GM23338 (cell line): ENCODE measurements around the gene PRCC. TPM values are rescaled to one million over a fixed set of nuclear protein-coding genes. Genes with fewer than 3 reads are reported as not detected.

ENCODE experiments used
- ATAC-seq: fragments of 200-7000 bp; cut with Tn5 transposase; 3 replicates; pipeline ENCODE4 v1.9.1; 2020
- DNase-seq: peaks from one replicate; pipeline ENCODE4 v3.0.0-alpha.2; 2015; ENCODE audit warnings: low spot score
- H2AFZ ChIP-seq: fragments of 200-600 bp; sonication (generic); 2 replicates; pipeline ENCODE4 v1.8.0; 2016; ENCODE audit warnings: antibody characterized with exemption, mild to moderate bottlenecking, moderate library complexity
- H3F3A ChIP-seq: fragments of 200-600 bp; sonication (generic); replicated peaks from 2 replicates; pipeline ENCODE4 v1.8.0; 2017; ENCODE audit warnings: antibody characterized with exemption, mixed run types, low read depth
- H3K27ac ChIP-seq: fragments of 200-600 bp; sonication (generic); 2 replicates; pipeline ENCODE4 v1.6.1; 2016; ENCODE audit warnings: low read depth
- H3K27me3 ChIP-seq: fragments of 200-600 bp; sonication (generic); 2 replicates; pipeline ENCODE4 v1.8.0; 2016; ENCODE audit warnings: mild to moderate bottlenecking, mixed run types, moderate library complexity; ENCODE audit not compliant: insufficient read depth
- H3K36me3 ChIP-seq: fragments of 200-600 bp; sonication (generic); 2 replicates; pipeline ENCODE4 v1.8.0; 2016; ENCODE audit warnings: mild to moderate bottlenecking; ENCODE audit not compliant: insufficient read depth
- H3K4me1 ChIP-seq: fragments of 200-600 bp; sonication (generic); 2 replicates; pipeline ENCODE4 v1.8.0; 2016; ENCODE audit warnings: mild to moderate bottlenecking, moderate library complexity; ENCODE audit not compliant: insufficient read depth
- H3K4me2 ChIP-seq: fragments of 200-600 bp; sonication (generic); 2 replicates; pipeline ENCODE4 v1.7.1; 2017; ENCODE audit warnings: mixed run types
- H3K4me3 ChIP-seq: fragments of 200-600 bp; sonication (generic); 2 replicates; pipeline ENCODE4 v1.6.1; 2016; ENCODE audit warnings: mixed run types
- H3K79me2 ChIP-seq: fragments of 200-600 bp; sonication (generic); replicated peaks from 2 replicates; pipeline ENCODE4 v1.8.0; 2017; ENCODE audit warnings: mild to moderate bottlenecking; ENCODE audit not compliant: insufficient read depth
- H3K9me2 ChIP-seq: fragments of 200-600 bp; sonication (generic); 2 replicates; pipeline ENCODE4 v1.8.0; 2017; ENCODE audit not compliant: insufficient read depth
- H4K20me1 ChIP-seq: fragments of 200-600 bp; sonication (generic); replicated peaks from 2 replicates; pipeline ENCODE4 v1.8.0; 2017; ENCODE audit warnings: mild to moderate bottlenecking; ENCODE audit not compliant: insufficient read depth
- H3K27ac Mint-ChIP-seq: 2 replicates; pipeline ENCODE4 v1.8.0; 2020; ENCODE audit warnings: inconsistent platforms, mild to moderate bottlenecking, moderate library complexity, mixed read lengths
- H3K27me3 Mint-ChIP-seq: 3 replicates; pipeline ENCODE4 v1.8.0; 2022; ENCODE audit warnings: low read depth, mild to moderate bottlenecking, moderate library complexity, mixed read lengths, inconsistent platforms; ENCODE audit not compliant: insufficient read depth, poor library complexity
- H3K36me3 Mint-ChIP-seq: 3 replicates; pipeline ENCODE4 v1.8.0; 2021; ENCODE audit warnings: low read depth, mild to moderate bottlenecking, inconsistent platforms, moderate library complexity, mixed read lengths
- H3K4me1 Mint-ChIP-seq: 3 replicates; pipeline ENCODE4 v1.8.0; 2020; ENCODE audit warnings: mild to moderate bottlenecking, inconsistent platforms, mixed read lengths
- H3K4me3 Mint-ChIP-seq: 3 replicates; pipeline ENCODE4 v1.8.0; 2021; ENCODE audit warnings: moderate library complexity, mild to moderate bottlenecking, inconsistent platforms, mixed read lengths
- H3K9me3 Mint-ChIP-seq: 3 replicates; pipeline ENCODE4 v1.8.0; 2020; ENCODE audit warnings: moderate library complexity, mild to moderate bottlenecking, inconsistent platforms, mixed read lengths
- CREB1 ChIP-seq: fragments of 250-450 bp; sonication (Bioruptor Pico); IDR thresholded peaks from 2 replicates; pipeline ENCODE4 v1.5.0; 2020; ENCODE audit warnings: low read depth, mild to moderate bottlenecking, moderate library complexity
- CTCF ChIP-seq, 2 experiments: fragments of 200-600 bp in 1 of 2; sonication (generic) in 1 of 2; conservative IDR thresholded peaks; 2 replicates each; pipeline versions ENCODE4 v1.5.1 to v1.6.1; 2016 to 2017; ENCODE audit warnings: antibody characterized with exemption in 2 of 2, low read depth in 2 of 2, mild to moderate bottlenecking in 2 of 2, moderate library complexity in 1 of 2
- ETS1 ChIP-seq: IDR thresholded peaks from 2 replicates; pipeline ENCODE4 v1.6.1; 2016; ENCODE audit warnings: antibody characterized with exemption
- EZH2 ChIP-seq: fragments of 200-600 bp; sonication (generic); IDR thresholded peaks from one replicate; pipeline ENCODE4 v1.8.0; 2017; ENCODE audit warnings: antibody characterized with exemption, mild to moderate bottlenecking, low read depth; ENCODE audit not compliant: unreplicated experiment
- EZH2phosphoT487 ChIP-seq: fragments of 200-600 bp; sonication (generic); IDR thresholded peaks from one replicate; pipeline ENCODE4 v1.8.1; 2018; ENCODE audit warnings: antibody characterized with exemption; ENCODE audit not compliant: unreplicated experiment
- JUNB ChIP-seq: IDR thresholded peaks from one replicate; pipeline ENCODE4 v1.6.1; 2016; ENCODE audit warnings: antibody characterized with exemption; ENCODE audit not compliant: unreplicated experiment
- NANOG ChIP-seq: IDR thresholded peaks from 2 replicates; pipeline ENCODE4 v1.6.1; 2016; ENCODE audit warnings: antibody characterized with exemption, borderline replicate concordance
- POLR2AphosphoS5 ChIP-seq: IDR thresholded peaks from 2 replicates; pipeline ENCODE4 v1.6.1; 2016; ENCODE audit warnings: antibody characterized with exemption, low read depth
- REST ChIP-seq: IDR thresholded peaks from one replicate; pipeline ENCODE4 v1.6.1; 2018; ENCODE audit warnings: antibody characterized with exemption; ENCODE audit not compliant: unreplicated experiment
- STAT1 ChIP-seq: IDR thresholded peaks from one replicate; pipeline ENCODE4 v1.6.1; 2016; ENCODE audit warnings: antibody characterized with exemption; ENCODE audit not compliant: unreplicated experiment
- ZNF114 ChIP-seq: fragments of 250-450 bp; sonication (Bioruptor Pico); IDR thresholded peaks from 2 replicates; pipeline ENCODE4 v1.5.0; 2020; ENCODE audit warnings: mild to moderate bottlenecking, moderate library complexity
- ZNF331 ChIP-seq: fragments of 250-450 bp; sonication (Bioruptor Pico); IDR thresholded peaks from 2 replicates; pipeline ENCODE4 v1.5.0; 2020; ENCODE audit warnings: low read depth, mild to moderate bottlenecking, moderate library complexity
- ZNF462 ChIP-seq: fragments of 250-450 bp; sonication (Bioruptor Pico); IDR thresholded peaks from 2 replicates; pipeline ENCODE4 v1.5.0; 2020; ENCODE audit warnings: mild to moderate bottlenecking, moderate library complexity
- polyA plus RNA-seq: library from polyadenylated mRNA; unstranded; fragments of >200 nt; fragmentation: Nextera tagmentation; extraction: Ambion mirVana; gene quantifications from 2 replicates; pipeline ENCODE4 v1.2.1, GENCODE V29; 2016
- total RNA-seq: library from RNA; depleted of rRNA; stranded (reverse); fragments of >200 nt; shearing (Covaris generic); gene quantifications from 2 replicates; pipeline ENCODE4 v1.2.3, GENCODE V29; 2014

The PRCC gene
- total and polyA plus RNA-seq, 2 experiments from 2014 or later: 66.2 to 72.9 TPM

GRCh38 chr1:156740741-156741480 is 26.4 kb upstream of the PRCC start, which contains the start of gene MRPL24:
TSS of gene MRPL24 (minus strand) at chr1:156741088. CDS start at chr1:156738704, 2,384 bp downstream.
- ATAC-seq (peak; percentile 90), DNase-seq (peak; percentile 100)
- Histone ChIP-seq H3K4me2 (peak within 1 kb of the TSS; percentile 87), H2AFZ (peak within 1 kb of the TSS; percentile 5; the same call in 1 of the 2 replicates), H3K4me3 (peak within 1 kb of the TSS; percentile 62), H3K27me3 (no peaks in the 10 kb centered on the region), H3K79me2 (peaks cover 19% of the 10 kb centered on the region), H3K4me1 (peaks cover 34% of the 10 kb centered on the region), H4K20me1 (peaks cover 7% of the 10 kb centered on the region), H3K36me3 (peaks cover 5% of the 10 kb centered on the region; the same call in 1 of the 2 replicates), H3F3A (peaks cover 22% of the 10 kb centered on the region), H3K9me2 (no peaks in the 10 kb centered on the region), H3K27ac (peak within 1 kb of the TSS; percentile 84)
- H3K36me3 Mint-ChIP-seq: peaks cover 55% of the 10 kb centered on the region
- TF ChIP-seq NANOG: peak; percentile 28; the same call in 1 of the 2 replicates
- TF ChIP-seq STAT1: no peak
- peak; percentile 87 for TF ChIP-seq POLR2AphosphoS5
- TF ChIP-seq ZNF114 (CRISPR knock-in tag): 0 out of 2 replicates have a peak, but pooled peaks have one; percentile 25
- peak; percentile 100 for TF ChIP-seq ETS1
- TF ChIP-seq REST: peak; percentile 6
- no peak for TF ChIP-seq EZH2
- no peak; the same call in 1 of the 2 replicates for TF ChIP-seq ZNF331 (CRISPR knock-in tag)
- no peak for TF ChIP-seq ZNF462
- no peak for TF ChIP-seq EZH2phosphoT487
- TF ChIP-seq CREB1 (CRISPR knock-in tag): peak; percentile 82; the same call in 1 of the 2 replicates
- TF ChIP-seq JUNB: no peak
- TF ChIP-seq CTCF (conservative IDR thresholded peaks at IDR 0.05; ENCODE audit: low read depth in 2 of 2): no peak
- H3K27ac Mint-ChIP-seq: peak within 1 kb of the TSS; percentile 99
- no peaks in the 10 kb centered on the region; the same call in 2 of the 3 replicates for H3K9me3 Mint-ChIP-seq
- peaks cover 25% of the 10 kb centered on the region for H3K27me3 Mint-ChIP-seq
- peaks cover 28% of the 10 kb centered on the region for H3K4me1 Mint-ChIP-seq
- H3K4me3 Mint-ChIP-seq: peak within 1 kb of the TSS; percentile 98
